ENCODE results near the gene CHERP. TPM values are rescaled to one million over a fixed set of nuclear protein-coding genes. Genes with fewer than 3 reads are reported as not detected.
"Not testable (repeated sequence)": the region's sequence is repeated elsewhere in the genome, so short reads cannot be mapped to it uniquely, and the experiment has no call there.

The CHERP gene
- total RNA-seq, 1 donor from 2014 or later: 34.3 TPM

DNA sequence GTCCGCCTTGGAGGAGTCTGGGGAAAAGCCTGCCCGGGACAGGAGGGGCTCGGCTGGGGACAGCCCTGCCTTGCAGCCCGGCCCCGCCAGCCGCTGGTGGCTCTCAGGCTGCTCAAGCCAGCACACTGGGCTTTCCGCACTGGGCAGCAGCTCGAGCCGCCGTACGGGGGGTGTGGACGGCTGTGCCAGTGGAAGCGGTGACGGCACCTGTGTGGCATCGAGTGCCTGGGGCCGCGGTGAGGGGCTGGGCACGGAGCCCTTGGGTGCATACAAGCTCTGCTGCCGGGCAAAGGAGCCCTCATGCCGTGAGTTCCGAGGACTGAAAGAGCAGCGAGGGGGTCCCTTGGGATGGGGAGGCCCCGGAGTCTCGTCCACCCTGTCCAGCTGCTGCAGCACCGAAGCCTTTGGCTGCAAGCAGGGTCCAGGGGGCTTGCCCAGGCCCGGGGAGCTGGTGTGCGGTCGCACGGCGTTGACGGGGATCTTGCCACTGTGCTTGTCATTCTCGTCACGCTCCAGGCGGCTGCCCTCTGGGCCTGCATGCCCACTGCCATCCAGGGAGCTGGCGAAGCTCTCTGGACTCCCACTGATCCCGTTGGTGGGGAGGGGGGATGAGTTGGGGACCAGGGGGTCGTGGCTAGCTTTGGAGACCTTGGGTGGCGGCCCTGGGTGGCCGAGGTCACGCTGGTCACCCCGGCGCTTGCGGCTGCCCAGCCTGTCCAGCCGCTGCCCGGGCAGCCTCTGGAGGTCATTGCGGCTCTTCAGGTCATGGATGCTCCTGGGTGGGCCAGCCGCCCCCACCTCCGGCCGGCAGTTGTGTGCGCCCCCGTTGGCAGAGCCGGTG lies 34.7 kb upstream of the CHERP start:
- no peak for DNase-seq (ENCODE audit: low spot score)

DNA sequence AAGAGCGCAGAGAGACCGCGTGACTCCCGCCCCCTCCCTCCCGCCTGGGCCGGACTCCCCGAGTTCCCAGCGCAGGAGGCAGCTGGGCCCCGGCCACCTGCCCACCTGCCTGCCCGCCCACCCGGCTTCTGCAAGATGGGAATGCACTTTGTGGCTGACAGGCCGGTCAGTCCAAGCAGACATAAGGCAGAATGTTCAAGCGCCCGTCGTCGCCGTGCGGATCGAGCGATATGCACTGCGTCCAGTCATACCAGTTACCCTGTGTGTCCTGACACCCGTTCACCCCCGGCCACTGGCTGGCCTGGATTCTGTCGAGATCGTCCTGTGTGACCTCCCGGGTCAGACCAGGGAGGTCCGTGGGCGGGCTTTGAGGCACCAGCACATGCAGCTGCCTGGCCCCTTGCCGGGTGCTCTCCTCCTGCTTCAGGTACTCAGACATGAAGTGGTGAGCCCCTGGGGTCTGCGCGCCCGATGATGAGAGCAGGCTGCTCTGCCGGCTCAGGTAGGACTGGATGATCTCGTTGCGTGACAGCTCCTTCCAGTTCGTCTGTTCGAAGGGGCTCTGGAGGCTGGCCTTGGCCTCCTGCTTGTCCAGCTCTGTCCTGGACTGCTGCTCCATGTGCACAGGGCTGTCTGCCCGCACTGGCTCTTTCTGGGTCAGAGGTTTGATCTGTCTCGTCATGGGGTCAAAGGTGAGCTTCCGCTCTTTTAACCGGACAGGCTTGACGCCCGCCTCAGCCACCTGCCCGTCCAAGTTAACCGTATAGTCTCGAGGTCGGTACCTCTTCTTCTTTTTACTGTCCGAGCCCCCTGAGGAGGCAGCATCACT lies 33.8 kb upstream of the CHERP start:
- DNase-seq (ENCODE audit: low spot score): no peak

DNA sequence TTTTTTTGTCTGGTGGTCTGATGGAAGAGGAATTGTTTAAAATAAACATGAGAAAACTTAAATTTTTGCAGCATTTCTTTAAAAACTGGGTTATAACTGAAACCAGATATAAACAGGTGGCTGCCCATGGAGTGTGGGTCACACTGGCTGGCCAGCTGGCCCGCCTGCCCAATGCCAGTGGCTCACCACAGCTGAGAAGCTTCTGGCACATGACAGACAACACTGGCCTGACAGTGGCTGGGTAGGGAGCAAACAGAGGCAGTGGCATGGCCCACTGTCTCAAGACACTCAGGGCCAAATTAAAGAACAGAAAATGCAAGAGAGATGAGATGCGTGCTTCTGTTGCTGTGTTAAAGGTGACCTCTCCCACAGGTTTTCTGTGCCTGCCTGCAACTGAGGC lies 33.0 kb upstream of the CHERP start:
- no peak for DNase-seq (ENCODE audit: low spot score)

DNA sequence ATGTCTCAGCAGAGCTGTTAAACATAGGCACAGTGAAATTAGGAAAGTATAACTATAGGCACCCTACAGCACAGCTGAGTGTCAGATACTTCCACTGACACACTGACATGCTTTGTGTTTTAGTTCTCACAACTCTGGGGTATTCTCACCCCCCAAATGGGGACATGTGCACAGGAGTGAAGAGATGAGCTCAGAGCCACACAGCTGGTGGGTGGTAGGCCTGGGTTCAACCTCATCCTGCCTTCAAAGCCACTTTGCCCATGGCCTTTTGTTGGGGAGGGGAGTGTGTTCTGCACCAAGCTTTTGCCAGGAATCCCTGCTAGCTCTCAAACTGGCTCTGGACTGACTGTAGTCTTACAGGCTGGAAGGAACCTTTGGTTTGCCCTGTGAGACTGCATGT lies 31.7 kb upstream of the CHERP start:
- DNase-seq (ENCODE audit: low spot score): no peak

DNA sequence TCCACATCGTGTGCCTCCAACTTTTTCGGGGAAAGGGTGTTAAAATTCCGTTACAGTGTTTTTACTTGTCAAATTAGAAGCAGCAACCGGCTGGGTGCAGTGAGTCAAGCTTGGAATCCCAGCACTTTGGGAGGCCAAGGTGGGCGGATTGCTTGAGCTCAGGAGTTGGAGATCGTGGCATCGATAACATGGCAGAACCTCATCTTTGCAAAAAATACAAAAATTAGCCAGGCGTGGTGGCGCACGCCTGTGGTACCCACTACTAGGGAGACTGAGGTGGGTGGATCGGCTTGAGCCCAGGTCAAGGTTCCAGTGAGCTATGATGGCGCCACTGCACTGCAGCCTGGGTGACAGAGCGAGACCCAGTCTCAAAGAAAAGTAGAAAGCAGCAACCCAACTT lies 31.1 kb upstream of the CHERP start:
- DNase-seq (ENCODE audit: low spot score): no peak

DNA sequence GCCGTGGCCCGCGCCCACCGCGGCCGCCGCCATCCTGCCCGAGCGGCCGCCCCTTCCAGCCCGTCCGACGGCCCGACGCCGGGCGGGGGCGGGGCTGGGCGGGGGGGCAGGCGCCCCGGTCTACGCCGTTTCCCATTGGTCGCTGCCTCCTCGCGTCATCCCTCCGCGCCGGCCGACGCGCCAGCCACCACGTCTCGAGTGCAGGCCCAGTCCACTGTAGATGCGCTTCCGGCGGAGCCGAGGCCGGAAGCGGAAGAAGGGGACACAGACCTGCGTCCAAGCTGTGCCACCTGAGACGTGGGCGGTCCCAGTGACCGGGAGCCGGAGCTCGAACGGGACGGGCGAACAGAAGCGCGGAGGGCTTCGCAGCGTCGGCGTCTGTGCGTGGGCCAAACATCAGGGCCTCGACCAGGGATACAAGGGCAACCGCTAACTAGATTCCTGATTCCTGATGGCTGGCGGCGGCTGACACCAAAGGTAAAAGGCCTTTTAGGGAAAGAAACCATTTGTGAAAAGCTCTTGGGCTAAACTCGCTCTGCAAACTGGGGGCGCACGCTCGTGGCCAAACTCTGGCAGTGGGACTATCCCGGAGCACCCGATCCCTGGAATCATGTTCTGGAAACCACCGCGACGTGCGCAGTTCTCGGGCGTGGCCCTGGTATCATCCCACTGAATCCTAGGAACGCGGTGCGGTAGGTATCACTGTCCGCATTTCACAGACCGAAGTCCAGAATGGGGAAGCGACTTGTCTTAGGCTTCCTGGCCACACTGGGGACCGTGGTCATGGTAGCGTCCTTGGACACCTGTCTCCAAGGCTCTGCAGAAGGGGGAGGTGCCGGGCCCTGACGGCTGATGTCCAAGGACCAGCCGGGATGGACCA lies 30.3 kb upstream of the CHERP start, which contains the start of gene SLC35E1:
Gene SLC35E1, minus strand, starts transcription at position 84 of the 880 bp plus-strand sequence. Its CDS starts 51 bp downstream, at position 33.
- peak; percentile 99 for DNase-seq (ENCODE audit: low spot score)

DNA sequence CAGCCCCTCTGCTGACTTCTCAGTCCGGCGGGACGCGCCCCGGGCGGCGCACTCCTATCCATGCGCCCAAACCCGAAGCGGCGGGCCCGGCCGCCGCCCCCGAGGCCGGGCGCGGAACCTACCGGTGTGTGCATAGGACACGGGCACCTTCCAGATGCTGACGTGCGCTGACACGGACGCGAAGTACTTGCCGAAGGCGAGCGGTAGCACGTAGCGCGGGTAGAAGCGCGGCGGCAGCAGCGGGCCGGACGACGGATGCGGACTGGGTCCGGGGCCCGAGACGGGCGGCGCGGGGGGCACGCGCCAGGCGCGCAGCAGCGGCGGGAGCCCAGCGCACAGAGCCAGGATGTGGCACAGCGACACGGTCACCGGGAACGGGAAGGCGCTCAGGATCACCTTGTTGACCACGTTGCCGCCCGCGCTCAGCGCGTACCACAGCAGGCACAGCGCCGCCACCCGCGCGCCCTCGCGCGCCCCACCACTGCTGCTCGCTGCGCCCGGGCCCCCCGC lies 29.6 kb upstream of the CHERP start:
- DNase-seq (ENCODE audit: low spot score): no peak

DNA sequence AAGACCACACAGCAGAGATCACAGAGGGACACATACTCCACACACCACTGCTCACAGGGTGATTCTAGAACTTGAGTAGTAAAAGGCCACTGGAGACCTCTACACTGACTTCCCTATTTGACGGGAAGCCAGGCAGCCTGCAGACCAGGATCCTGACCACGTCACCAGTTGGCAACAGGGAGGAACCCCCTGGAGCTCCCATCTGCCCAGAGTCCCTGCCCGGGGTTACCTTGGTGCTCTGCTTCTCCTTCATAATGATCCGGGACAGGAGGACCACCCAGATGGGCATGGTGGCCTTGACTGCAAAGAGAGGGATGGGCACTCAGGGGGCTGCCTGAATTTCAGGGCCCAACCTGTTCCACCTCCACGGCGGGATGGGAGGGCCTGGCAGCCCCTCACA lies 29.0 kb upstream of the CHERP start:
- DNase-seq (ENCODE audit: low spot score): no peak

DNA sequence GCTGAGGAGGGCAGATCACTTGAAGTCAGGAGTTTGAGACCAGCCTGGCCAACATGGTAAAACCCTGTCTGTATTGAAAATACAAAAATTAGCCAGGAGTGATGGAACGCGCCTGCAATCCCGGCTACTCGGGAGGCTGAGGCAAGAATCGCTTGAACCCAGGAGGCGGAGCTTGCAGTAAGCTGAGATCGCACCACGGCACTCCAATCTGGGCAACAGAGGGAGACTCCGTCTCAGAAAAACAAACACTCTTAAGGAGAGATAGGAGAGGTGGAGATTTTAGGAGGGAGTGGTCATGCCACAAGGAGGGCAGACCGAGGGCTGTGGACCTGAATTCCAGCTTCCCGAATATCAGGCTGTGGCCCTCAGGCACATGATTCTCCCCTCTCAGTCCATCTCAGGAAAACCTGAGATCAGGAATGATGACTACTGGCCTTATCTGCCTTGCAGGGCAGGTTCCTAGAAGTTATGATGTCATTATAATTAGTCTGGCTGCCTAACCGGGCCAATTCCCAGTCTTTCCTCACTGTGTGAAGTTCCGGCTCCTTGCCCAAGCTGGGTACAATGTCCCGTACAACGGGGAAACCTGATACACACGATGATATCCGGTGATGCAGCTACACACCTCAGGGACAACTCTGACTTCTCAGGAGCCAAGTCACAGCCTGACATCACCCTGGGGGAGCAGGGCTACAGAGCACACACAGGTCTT lies 27.5 kb upstream of the CHERP start:
- DNase-seq (ENCODE audit: low spot score): no peak

DNA sequence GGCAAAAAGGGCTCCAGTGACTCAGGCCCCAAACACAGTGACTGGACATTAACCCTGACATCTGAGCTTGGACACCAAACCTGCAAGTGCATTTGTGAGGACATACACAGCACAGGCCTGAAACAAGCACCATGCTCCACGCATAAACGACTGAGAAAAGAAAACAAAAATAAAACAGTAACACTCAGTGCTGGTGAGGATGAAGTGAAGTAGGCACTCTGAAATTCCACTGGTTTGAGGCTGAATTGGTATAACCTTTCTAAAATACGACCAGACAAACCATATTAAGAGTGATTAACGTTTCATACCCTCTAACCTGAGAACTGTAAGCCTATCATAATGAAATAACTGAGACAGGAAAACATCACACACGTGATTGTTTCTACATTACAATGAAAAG lies 24.5 kb upstream of the CHERP start:
- DNase-seq (ENCODE audit: low spot score): no peak

DNA sequence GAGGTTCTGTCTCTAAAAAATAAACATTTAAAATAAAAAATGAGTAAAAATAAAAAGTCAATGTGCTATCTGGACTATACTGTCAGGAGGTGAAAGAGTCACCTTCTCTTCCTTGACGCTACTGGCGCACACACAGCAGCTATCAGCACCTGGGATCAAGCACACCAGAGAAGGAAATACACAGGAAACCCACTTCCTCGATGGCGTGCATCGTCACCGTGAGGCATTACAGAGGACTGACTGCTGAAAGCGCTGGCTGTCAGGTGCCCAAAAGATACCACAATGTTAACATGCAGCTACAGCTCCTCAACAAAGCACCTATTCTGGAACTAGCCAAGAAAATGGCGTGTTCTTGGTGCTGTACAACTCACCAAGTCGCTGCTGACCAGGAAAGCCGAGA lies 23.9 kb upstream of the CHERP start:
- no peak for DNase-seq (ENCODE audit: low spot score)

DNA sequence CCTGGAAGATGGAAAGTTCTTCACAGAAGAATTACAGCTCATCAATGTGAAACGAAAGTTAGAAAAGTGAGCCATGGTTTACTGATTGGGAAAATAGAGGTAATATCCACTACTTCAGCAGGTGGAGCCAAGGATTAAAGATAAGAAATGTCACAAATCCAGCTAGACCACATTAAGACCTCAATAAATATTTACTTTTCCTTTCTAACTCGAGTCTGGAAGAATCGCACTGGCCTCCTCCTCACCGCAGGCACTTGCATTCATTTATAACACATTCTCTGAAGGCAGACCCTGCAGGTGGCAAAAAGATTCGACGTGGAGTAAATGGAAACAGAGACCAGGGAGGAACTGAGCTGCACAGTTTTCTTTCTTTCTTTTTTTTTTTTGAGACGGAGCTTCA lies 22.6 kb upstream of the CHERP start:
- no peak for DNase-seq (ENCODE audit: low spot score)

DNA sequence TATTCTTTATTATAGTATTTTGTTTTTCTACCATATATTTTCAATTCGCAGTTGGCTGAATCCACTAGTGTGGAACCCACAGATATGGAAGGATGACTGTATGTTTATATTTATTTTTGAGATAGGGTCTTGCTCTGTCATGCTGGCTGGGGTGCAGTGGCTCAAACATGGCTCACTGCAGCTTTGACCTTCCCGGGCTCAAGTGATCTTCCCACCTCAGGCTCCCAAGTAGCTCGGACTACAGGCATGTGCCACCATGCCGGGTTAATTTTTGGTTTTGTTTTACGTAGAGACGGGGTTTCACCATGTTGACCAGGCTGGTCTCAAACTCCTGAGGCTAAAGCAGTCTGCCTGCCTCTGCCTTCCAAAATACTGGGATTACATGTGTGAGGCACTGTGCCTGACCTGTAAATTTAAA lies 20.4 kb upstream of the CHERP start:
- DNase-seq (ENCODE audit: low spot score): no peak

DNA sequence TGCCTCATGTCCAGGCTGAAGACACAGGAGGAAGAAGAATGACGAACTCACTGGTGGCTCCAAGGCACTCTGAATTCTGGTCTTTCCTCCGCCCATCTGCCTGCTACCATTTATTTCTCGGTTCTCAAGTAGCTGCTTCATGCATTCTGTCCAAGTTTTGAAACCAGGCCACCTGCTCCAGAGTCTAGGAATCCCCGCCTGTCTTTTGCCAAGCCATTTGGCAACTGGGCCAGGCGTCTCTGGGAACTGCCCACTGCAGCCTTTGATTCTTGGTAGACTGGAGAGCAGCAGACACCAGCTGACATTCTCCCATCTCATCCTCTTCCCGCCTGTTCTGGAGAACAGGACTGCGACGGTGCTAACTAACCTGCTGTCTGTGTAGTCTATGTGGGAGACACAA lies 19.1 kb upstream of the CHERP start:
- no peak for DNase-seq (ENCODE audit: low spot score)

DNA sequence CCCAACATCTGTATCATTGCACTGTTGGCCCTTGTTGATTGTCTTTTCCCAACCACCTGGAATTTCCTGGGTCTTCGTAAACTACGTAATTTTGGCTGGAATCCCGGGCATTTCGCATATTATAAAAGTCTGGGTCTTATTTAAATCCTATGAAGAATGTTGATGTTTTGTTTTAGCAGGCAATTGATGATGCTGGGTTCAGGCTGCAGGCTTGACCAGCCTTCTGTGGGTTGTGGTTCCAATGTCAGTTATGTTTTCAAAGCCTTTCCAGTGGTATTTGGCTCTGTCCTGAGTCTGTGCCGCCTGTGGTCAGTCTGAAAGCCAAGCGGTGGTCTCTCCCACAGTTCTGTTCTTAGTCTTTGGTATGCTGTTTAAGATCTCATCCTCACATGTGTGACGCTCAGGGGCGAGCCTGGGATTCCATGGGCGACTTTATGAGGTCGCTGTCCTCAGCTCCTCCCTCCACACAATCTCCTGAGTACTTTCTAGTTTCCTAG lies 17.6 kb upstream of the CHERP start:
- DNase-seq (ENCODE audit: low spot score): no peak

DNA sequence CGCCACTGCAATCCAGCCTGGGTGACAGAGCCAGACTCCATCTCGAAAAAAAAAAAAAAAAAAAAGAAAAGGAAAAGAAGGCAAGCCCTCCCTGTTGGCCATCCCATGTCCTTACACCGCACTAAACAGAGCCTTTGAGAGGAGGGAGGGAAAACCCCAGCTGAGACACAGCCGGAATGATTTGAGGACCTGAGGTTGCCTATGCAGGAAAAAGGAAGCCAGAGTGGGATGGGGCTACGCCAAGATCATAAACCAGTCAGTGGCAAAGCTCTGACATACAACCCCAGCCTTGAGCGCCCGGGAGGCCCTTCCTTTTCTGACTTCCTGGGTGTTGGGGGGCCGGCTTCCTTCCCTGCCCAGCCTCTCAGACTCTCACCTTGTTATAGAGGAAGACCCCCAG lies 12.5 kb upstream of the CHERP start:
- no peak for DNase-seq (ENCODE audit: low spot score)

DNA sequence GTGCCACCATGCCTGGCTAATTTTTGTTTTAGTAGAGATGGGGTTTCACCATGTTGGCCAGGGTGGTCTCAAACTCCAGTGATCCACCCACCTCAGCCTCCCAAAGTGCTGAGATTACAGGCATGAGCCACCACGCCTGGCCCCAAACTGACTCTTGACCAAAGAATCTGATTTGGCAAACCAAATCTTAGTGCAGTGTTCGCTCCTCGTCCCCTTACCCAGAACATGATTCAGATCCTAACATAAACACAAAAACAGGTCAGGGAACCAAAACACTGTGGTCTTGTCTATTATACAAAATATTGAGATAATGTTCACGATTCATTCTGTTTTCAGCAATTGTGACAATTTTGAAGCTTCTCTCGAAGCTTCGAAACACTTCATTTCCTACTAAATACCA lies 9.7 kb upstream of the CHERP start:
- DNase-seq (ENCODE audit: low spot score): not testable (repeated sequence)

DNA sequence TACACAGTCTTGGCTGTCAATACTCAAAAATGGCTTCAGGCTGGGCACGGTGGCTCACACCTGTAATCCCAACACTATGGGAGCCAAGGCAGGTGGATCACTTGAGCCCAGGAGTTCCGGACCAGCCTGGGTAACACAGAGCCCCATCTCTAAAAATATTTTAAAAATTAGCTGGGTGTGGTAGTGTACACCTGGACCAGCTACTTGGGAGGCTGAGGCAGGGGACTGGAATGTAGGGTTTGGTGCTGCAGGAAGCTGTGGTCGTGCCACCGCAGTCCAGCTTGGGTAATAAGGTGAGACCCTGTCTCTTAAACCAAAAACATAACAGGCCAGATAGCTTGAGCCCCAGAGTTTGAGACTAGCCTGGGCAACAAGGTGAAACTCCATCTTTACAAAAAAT lies 6.7 kb upstream of the CHERP start:
- DNase-seq (ENCODE audit: low spot score): no peak

DNA sequence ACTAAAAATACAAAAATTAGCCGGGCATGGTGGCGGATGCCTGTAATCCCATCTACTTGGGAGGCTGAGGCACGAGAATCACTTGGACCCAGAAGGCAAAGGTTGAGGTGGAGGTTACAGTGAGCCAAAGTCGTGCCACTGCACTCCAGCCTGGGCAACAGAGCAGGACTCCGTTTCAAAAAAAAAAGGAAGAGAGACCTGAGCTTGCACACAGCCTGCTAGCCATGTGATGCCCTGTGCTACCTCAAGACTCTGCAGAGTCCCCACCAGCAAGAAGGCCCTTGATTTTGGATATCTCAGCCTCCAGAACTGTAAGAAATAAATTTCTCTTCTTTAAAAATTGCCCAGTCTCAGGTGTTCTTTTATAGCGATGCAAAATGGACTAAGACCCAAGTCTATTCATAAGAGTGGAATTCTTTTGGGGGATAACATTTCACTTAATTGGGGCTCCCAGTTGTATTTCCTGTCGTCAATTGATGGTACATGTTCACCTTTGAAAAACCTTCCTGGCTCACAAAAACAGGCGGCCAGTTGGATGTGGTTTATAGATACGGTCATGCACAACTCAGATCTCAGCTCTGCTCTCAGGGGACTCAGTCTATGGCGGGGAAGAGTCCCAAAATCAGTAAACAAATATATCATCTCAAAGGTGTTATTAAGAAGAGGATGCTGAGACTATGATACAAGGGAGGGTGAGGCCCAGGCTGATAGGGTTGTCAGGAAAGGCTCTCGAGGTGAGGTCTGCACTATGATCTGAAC lies 2.4 kb upstream of the CHERP start:
- DNase-seq (ENCODE audit: low spot score): no peak

DNA sequence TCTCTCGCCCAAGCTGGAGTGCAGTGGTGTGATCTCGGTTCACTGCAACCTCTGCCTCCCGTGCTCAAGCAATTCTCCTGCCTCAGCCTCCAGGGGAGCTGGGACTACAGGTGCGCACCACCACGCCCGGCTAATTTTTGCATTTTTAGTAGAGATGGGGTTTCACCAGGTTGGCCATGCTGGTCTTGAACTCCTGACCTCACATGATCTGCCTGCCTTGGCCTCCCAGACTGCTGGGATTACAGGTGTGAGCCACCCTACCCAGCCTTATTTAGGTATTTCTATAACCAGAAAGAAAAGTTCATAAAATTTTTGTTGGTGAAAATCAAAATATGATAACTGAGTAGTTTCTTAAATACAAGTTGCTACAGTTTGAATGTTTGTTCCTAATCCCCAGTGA lies 1.5 kb upstream of the CHERP start:
- not testable (repeated sequence) for DNase-seq (ENCODE audit: low spot score)
